Stimulated activated CD8-positive, alpha-beta memory T cell treated with anti-CD3 and anti-CD28 coated beads, Interleukin-2, amount 100 ng/mL, for 48 hours (primary cell): Measurements from ENCODE around the gene CD247.

ENCODE experiments used
- DNase-seq, 2 donors: peaks; one replicate each; pipeline ENCODE4 v3.0.0-alpha.2; 2020; ENCODE audit warnings: low read depth in 2 of 2

The CD247 gene

DNA sequence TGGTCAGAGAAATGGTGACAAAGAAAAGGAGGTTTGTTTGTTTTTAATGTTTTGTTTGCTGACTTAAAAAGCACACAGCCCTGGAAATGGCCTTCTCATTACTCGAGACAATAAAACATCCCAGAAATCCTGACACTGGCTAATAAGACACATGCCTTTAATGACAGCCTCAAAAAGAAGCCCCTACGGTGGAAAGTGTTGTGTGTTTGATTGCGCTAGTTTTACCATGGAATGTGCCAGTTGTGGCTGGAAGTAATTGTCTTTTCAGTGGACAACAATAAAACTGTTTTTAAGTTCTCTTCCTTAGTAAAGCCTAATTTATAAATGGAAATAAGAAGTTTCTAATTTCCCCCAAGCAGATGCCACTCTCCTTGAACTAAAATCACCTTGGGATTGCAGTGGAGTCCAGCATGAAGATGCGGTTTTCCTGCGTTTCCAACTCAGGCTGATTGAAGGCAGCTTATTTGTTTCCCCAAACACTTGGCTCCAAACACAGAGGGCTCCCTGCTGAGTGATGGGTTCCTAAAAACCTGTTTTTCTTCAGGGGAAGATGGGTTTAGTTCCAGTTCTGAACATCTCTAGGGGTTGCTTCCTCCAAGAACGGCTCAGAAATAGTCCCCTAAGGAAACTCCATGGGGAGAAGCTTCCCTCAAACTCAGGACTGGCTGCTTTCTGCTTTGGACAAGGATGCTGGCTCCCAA lies 54.3 kb downstream of the CD247 start:
- no peak for DNase-seq

DNA sequence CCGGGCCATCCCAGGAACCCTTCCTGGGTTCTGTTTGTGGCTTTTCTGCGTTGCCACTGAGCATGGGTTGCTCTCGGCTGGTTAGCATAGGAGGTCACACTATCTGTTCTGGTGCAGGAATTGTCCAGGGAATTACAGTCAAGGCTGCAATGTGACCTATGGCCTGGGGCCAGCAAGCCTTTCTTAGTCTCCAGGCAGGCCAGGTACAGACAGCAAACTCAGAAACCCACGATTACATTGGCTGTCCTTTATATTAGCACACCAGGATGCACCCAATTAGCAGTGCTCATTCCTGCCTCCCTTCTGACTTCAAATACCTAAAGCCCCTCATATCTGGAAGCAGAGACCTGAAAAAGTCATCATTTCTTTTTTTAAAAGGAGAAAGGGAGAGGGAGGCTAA lies 55.2 kb downstream of the CD247 start:
- DNase-seq: no peak

DNA sequence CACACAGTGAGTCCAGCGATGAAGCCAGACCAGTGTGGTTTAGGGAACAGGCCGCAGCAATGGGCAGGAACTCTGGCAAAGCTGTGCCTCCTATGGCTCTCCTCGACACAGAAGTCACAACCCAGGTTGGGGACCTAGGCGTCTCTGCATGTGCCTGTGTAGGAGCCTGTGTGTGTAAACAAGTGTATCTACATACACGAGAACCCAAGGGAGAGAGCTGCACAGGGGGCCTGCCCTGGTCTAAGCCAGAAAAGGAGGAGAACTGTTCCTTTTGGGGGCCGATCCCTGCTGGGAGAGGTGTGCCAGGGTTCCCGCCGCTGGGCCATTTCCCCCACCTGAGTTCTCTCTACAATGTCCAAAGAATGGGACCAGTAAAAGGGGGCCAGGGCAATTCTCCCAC lies 56.0 kb downstream of the CD247 start:
- DNase-seq: no peak

DNA sequence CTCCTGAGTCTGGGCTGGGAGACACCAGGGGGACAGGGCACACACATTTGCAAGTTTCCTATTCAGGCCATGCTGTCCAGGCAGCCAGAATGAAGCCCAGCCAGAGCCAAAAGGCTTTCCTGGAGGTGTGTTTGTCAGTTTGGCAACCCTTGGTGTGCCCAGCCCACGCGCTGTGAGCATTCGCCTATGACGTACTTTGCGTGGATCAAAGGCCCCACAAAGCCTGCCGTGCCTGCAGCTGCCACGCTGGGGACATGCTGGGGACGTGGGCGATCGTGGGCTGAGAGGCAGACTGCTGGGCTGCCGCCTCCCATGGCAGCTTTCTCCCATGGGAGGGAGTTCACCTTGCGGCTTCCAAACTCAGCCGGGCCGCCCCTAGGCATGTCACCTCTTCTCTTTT lies 57.5 kb downstream of the CD247 start:
- no peak for DNase-seq

DNA sequence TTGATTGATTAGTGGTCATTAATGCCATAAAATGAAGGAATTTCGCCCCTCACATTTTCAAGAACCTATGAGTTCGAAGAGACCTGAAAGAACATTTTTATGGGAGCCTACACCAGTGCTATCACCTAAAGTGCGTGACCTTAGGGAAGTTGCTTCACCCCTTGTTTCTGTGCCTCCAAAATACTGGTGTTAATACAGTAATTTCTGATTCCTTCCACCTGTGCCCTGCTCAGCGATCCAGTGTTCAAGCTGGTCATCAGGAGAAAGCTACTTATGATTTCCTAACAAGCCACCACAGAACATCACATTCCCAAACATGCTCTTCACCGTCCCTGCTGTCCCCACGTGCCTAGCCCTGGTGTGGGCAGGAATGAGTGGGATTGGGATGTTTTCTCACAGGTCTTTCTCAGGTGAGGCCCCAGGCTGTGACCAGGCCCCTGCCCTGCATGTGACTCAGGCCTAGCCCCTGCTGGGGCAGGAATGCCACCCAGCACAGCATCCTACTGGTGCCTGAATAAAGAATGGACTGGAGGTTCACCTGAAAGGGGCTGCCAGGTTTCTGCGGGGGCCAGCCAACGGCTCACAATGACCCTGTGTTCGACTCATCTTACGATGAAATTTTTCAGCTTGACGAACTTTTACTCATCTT lies 60.3 kb downstream of the CD247 start:
- no peak for DNase-seq

DNA sequence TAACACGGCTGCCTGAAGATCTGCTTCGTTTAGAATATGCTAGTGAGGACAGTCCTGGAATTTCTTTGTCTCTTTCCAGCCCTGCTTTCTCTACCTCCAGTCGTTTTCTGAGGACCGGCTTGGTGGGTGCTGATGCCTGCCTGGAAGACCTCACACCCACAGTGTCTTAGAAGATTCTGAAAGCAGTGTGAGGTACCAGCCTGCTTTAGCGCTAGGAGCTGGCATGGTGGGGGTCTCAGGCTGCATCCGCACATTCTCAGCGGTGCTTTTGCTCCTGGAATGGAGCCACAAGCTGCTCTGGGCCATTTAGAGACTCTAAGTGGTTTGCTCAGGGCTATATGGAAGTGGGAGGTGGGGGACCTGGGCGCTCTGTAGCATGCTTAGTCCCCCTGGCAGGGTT lies 61.4 kb downstream of the CD247 start:
- DNase-seq: no peak

DNA sequence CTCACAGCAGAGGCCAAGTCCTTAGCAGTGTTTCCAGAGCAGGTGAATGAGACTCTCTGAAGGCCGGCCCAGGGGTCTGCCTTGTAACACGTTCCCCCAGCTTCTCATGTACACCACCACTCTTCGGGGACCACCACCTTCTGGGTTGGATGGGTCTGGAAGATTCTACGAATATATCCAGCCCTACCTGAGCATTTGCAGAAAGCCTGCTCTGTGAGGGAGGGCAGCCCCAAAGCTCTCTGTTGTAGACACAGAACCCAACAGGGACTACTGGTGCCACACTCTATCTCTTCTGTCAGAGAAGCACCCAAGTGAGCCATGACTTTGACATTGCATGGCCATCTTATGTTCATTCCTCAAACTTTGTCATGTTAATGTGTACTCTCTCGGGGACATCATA lies 61.8 kb downstream of the CD247 start:
- DNase-seq: no peak

DNA sequence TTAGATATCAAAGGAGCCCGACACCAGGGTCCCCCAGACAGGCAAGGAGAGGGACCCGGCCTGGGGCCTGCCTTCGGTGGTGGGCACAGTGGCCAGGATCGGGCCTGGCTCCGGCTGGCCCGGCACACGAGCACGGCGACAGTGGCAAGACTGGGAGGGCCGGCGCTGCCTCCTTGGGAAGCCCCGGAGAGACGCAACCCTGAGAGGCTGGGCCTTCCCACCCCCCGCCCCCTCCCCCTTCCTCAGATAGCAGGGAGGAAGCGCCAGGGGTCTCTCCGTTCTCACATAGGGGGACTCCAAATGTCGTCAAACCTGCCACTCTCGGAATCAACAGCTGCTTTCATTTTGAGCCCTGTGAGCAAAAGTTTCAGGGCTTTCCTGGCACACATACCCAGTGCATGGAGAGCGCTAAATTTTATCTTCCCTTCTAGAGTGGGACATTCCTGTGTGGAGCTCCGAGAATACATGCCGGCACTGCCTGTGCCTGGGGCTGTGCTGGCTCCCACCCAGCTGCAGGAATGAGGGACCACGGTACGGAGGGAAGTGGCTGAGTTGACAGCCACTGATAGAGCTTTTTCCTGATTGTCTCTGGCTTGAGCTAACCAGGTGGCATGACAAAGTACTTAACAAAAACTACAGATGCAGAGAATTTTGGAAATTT lies 62.4 kb downstream of the CD247 start:
- peak in 1 of 2 donors; percentile 45 for DNase-seq

DNA sequence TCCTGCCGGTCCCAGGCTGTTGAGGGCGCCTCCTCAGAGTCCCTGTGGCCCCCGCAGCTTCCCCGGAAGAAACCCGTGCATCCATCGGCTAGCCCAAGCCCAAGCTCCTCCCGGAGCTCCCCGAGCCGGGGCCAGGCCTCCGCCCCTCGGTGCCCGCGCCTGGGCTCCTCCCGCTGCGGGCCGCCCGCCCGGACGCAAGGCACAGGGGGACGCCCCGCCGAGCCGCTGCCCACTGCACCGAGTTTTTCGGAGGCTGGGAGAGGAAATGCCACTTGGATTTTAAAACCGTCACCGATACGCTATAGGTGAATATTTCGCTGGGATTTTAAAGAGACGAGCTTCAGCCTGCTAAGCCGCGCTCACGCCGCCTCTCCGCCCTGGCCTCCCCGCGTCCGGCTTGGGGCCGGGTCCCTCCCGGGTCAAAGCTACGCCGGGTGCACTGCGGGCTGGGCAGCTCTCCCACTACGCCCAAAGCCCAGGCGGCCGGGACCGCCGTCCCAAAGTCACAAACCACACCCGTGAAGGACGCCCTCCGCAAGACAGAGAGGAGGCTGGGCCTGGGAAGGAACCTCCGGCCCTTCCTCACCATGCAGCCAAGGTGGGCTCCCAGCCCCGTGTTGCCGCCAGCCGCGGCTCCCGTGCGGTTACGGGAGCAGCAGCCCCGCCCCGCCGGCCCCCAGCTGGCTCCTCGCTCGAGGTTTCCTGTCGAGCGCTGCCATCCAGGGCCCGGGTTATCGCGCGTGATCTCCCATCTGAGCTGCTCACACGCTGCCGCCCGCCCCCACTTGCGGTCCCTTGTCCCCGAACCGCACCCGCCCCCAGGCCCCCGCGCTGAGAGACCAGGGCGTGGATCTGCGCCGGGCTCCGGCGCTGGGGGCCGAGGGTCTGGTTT lies 63.2 kb downstream of the CD247 start:
- DNase-seq: peak; percentile 71 to 76

DNA sequence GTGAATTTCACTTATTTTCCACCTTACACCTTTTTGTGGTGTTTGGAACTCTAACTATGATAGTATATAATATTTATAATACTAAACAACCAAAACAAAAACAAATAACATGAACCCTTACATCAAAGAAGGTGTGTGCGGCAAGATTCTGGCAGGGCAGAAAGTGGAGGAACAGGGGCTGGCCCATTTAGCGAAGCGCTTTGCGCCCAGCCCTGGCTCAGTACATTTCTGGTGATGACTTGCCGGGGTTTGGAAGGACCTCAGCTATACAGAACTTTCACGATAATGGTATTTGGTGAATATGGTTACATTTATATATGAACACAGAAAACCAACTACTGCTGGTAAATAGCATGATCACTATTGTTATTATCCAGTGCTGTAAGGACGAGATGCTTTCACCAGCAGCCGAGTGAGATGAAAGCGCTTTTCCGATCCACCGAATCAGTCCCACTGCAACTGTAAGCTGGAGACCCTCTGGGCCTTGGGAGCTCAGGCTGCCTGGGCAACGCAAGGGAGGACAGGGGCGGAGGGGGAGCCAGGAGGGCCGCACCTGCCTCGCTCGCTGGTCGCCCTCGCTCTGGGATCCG lies 63.9 kb downstream of the CD247 start:
- no peak for DNase-seq

DNA sequence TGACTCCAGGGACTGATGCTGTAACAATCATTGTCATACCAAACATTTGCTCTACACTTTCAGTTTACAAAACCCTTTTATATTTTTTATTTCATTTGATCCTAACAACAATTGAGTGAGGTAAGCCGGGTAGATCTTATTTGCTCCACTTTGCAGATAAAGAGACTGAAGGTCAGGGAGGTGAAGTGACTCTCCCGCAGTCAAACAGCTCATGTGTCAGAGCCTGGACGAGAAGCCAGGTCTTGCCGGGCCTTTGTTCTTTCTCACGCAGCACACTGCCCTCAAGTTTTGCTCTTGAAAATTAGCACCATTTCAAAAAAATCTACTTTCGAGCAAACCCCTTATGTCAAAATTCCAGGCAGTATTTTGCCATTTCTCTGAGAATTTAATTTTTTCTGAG lies 65.2 kb downstream of the CD247 start:
- no peak for DNase-seq

DNA sequence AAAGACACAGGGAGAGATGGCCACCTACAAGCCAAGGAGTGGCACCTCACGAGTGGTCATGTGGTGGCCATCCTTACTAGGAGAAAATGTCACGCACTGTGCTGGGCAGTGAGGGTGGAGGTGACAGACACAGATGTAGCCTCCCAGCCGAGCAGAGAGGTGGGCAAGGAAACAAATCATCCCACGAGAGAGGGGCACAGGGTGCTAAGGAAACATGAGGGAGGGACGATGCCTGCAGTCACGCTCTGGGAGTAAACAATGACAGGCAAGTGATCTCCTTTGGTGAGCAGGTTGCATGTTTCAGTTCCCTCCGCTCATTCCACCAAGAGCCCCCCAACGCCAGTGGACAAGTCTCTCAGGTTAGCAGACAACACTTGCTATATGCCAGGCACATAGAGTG lies 65.8 kb downstream of the CD247 start:
- no peak for DNase-seq

DNA sequence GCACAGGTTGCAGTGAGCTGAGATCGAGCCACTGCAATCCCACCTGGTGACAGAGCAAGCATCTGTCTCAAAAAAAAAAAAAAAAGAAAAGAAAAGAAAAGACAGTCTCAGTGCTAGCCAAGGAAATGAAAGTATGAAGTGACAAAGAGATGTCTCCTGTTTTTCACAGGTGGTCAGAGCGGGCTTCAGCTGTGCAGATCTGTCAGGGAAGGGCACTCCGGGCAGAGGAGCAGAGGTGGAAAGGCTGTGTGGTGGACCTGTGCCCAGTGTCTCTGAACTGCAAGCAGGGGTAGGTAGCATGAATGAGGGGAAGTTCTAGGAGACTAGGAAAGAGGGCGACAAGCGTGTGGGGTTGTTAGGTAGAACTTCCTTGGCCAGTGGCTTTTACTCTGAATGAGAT lies 67.5 kb downstream of the CD247 start:
- DNase-seq: no peak

DNA sequence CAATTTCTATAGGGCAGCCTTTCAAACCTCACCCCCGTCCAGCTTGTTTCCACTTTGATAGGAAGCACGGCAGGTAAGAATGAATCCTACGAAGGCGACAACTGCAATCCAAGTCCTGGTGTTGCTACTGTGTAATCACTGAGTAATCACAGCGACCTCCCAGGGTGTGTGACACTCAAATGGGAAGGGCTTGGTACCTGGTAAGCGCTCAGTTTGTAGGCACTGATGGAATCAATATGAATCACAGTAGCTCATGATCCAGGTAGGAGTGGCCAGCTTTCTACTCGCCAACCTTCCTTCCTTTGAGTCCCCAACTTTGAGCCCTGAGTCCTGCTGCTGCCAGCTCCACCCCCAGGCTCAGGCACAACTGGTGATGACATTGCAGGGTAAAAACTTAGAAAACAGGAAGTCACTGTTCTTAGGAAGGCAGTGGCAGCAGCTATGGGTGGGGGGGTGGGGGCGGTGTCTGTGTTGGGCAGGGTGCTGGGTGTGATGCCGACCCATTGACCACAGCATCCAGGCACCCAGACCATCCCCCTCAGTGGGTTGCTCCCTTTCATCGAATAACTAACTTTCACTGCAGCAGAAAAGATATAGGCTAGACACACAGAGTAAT lies 70.7 kb downstream of the CD247 start:
- peak in 1 of 2 donors; percentile 55 for DNase-seq

DNA sequence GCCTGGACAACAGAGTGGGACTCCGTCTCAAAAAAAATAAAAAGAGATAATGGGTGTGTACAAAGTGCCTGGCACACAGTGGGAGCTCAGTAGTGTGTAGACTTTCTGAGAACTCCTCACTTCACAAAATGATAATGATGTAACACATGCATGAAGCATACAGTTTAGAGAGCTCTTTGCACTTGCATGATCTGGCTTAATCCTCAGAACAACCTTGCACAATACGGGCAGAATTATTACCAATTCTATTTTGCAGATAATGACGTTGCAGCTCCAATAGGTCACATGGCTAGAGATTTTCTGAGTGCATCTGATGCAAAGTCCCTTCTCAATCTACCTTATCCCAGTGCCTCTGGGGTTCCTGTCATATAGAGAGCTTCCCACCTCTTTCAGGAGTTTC lies 71.4 kb downstream of the CD247 start:
- DNase-seq: no peak

DNA sequence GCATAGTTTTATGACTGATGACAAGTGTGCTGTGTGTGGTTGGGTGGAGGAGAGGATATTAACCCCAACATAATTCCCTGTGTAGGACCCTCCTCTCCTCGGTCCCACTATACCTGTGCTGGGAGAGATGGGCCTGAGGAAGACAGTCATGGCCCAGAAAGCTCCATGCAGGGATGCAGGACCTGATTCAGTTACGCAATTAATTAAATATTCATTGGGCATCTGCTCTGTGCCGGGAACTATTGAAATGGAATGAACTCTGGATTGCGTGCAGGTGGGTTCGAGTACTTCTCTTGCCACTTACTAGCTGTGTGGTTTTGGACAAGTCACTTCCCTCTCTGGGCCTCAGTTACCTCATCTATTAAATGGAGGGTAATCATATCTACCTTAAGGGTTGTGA lies 74.6 kb downstream of the CD247 start:
- no peak for DNase-seq

DNA sequence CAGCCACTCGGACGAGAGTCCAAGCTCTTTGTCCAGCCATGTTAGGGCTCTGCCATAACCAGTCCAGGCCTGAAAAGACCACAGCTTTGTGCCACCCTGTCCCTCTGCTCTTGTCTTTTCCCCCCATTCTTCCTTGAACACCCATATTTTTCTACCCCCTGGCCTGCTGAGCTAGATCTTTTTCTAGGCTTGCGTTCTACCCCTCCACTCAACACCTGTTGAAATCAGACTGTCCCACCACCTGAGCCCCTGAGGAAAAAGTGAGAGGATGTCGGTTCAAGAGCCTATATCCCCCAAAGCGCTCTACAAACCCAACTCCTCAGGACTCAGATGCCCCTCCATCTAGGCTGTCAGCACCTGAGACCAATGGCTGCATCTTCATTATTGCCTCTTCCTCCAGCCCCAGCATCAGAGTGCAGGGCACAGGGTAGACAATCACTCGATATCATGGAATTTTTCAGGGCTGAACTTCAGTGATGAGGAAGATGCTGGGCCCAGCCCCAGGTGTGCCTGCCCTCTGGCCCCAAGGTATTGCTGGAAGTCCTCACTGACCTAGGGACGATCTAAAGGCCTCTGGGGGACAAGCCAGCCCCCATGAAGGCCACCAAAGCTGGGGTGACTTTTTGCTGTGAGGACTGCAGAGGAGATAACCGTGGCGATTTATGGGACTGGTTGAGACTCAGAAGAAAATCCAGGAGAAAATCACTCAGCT lies 75.3 kb downstream of the CD247 start:
- no peak for DNase-seq

DNA sequence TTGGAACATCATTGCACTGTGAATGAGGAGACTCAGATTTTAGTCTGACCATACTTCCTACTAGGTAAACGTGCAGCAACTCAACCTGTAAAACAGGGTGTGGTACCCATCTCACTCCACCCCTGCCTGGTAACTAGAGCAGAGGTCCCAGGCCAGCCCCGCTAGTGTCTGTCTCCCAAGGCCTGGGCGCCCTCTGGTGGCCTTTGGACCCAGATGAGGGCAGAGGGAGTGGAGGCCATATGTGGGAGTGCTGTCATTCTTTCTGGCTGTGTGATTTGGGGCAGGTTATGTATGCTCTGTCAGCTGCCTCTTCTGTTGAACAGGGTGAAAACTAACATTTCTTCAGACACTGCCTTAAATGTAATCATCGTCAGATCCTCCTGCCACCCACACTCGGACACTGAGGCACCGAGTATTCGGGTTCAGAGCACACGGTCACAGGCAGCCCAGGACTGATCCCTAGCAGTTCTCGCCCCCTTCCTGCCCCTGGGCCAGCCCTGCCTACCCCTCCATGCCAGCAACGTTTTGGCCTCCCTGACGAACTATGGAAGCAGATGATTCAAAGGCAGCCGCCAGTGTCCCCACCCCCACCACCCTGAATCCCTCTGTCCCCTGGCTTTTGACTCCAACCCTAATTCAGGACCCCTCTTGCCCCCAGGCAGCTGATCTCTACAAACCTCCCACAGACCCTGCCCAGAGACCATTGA lies 76.0 kb downstream of the CD247 start:
- DNase-seq: peak; percentile 81

DNA sequence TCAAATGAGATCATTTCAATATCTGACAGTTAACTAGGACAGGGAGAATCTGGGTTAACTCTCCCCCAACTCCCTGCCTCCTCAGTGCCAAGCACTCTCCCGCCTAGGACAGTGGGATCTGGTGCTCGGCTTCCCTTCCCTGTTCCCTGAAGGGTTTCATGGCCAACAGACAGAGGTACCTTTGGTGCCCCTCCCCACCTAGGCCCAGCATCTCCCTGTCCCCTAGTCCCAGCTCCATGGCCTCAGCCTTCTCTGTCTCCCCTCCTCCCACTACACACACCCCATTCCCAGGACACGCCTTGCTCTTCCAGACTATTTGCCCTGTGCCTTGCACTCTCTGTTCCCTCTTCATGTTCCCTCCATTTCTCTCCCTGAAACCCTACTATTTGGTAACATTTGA lies 77.1 kb downstream of the CD247 start:
- DNase-seq: no peak

DNA sequence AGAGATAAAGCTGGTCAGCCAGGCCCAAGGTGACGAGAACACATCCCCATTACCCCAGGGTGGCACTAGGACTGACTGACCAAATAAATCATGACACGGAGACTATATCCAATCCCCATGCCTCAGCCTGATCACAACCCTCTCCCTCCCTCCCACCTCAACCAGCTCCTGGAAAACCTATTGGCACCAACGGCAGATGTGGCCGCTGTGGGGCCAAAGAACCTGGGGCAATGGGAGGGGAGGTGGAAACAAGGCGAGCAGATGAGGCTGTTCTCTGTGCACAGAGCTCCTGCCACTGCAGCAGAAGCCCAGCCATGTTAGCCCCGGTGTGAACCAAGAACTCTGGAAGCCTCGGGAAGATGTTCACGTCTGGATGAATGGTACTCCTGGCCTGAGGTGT lies 77.6 kb downstream of the CD247 start:
- DNase-seq: no peak
